COLO668 (cell line): ENCODE measurements around the gene MRPL10.

Experiments
- DNase-seq: peaks from one replicate; lab custom pipeline; 2025; ENCODE audit not compliant: unreplicated experiment; lab: John Stamatoyannopoulos, UW

Gene MRPL10

DNA sequence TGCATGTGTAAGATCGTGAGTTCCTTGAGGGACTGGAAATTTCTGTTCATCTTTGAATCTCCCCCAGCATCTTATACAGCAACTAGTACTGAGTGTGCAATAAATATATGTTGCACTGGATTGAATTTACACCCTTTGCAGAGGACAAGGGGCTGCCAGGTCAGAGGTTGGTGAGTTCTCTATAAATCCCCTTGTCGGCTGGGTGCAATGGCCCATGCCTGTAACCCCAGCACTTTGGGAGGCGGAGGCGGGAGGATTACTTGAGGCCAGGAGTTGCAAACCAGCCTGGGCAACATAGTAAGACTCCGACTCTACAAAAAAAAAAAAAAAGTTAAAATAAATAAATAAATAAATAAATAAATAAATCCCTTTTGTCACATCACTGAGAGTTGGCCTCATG, 29.0 kb upstream of the MRPL10 start:
- no peak for DNase-seq

DNA sequence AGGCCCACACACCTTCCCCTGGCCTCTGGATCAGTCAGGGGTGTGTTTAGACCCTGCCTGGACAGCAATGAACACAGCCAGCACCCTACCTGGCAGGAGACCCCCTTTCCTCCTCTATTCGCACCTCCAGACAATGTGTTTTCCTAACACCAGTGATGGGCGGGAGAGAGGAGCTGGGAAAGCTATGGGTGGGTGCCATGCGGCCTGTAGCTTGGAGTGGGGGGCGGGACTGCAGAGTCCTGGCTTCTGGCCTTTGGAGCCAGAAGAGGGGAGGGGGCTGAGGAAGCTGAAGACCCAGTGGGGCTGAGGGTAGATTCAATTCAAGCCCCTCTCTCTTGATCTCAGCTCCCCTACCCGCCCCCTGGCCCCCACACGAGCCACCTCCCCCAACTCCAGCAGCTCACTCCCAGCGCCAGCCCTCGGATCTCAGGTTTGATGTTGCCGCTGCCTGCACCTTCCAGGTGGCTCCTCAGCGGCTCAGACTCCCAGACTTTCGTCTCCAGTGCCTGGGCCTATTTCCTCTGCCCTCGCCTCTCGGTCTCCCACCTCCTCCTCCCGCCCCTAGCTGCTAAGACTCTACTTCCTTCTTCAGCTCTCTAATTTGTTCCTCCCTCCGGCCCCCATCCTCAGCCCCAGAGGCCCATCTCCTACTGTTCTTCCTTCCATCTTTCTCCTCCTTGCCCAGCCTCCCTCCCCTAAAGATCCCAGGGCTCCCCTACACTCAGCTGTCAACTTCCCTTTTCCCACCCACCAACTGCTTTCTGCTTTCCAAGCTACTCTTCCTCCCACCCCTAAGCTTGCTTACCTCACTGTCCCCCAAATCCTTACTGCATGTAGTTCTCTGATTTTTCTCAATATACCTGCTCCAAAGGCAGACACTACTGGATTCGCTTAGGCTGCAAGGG, 26.5 kb upstream of the MRPL10 start:
- no peak for DNase-seq

DNA sequence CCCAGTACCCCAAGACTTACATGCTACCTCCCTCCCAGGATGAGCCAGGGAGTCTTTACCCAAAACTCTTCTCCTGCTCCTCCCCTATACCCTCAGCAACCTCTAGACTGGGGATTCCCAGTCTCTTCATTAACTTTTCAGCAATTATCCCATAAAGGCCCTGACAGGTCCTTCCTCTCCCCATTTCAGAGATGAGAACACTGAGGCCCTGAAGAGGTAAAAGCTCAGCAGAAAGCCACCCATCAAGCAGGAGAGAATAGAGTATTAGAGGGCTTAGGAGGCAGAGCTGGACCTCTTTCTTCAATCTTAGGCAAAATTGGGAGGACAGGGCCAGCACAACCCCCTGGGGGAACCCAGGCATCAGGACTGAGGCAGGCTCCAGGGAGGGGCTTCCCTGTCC, 25.5 kb upstream of the MRPL10 start:
- no peak for DNase-seq

DNA sequence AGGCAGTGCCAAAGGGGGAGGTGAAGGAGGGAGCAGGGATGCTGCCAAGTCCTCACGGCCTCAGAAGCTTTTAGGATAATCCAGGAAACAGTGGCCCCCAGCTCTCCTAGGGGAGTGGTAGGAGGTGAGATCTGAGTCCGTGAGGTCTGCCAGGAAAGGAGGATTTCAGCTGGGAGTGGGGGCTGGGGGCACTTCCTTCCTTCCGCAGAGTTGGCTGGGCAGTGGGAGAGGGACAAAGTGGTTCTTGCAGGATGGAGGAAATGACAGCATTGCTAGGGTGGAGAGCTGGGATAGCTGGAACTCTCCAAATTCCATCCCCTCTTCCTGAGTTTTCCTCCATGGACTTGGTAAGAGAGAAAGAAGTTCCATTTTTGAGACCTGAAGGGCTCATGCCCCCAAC, 24.4 kb upstream of the MRPL10 start:
- no peak for DNase-seq

DNA sequence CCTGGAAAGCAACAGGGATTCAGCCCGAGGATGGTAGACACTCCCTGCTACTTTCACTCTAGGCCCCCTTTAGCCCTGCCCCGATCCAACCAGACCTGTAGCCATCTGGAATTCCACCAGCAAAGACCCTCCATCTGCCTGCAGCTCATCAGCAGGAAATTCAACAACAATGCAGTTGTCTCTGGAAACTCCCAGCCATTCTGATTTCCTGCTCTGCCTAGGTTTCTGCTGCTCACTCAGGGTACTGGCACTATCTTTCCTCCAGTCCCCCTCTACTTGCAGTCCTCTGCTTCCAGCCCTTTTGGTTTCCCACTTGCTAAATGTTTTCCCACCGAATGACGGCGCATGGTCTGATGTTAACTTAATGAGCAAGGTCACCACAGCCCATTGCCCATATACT, 22.3 kb upstream of the MRPL10 start:
- no peak for DNase-seq

DNA sequence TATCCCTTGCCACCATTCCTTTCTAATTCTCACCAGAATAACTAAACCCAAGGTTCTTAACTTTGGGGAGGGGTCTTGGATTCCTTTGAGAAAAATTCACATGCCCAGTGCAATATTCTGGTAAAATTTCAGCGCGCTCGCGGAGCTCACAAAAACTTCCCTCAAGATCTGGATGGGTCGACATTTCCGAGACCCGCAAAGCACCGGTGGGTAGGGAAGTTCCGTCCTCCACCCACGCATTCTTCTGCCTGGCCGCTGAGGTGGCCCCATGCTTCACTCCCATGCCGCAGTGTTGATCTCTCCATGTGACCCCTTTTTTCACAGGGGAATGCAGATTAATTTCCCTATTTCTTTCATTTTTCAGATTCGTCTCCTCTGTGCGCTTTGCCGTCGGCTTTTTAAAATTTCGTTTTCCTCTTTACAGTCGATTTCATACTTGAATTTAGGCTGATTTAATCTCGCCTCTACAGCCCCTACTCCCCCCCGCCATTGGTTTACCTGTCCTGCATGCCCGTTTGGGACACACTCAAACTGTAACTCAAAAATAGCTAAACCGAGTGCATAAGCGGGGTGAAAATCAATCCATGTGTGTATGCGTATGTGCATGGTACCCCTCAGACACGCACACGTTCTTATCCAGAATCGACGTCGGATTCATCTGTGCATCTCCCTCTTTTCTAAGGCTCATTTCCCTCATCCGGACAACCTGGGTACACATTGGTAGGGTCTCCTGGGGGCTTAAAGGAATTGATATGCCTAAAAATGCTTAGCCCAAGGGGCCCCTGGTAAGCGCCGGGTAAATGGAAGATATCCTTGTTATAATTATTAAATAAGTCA, 21.0 kb upstream of the MRPL10 start:
- DNase-seq, result no peak

DNA sequence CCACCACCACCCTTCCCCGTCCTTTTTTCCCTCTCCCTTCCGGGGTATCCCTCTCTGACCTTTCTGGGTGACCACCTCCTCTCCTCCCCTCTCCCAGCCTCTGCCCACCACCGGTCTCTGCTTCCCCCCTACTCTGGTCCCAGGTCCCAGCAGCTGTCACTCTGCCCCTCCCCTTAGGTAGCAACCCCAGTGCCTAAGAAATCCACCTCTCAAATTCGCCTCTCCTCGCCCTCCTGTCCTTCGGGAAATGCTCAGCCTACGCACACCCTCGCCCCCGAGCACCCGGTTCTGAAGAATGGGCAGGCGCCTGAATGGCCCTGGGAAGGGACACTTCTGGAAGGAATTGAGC, 20.4 kb upstream of the MRPL10 start:
- DNase-seq, result no peak

DNA sequence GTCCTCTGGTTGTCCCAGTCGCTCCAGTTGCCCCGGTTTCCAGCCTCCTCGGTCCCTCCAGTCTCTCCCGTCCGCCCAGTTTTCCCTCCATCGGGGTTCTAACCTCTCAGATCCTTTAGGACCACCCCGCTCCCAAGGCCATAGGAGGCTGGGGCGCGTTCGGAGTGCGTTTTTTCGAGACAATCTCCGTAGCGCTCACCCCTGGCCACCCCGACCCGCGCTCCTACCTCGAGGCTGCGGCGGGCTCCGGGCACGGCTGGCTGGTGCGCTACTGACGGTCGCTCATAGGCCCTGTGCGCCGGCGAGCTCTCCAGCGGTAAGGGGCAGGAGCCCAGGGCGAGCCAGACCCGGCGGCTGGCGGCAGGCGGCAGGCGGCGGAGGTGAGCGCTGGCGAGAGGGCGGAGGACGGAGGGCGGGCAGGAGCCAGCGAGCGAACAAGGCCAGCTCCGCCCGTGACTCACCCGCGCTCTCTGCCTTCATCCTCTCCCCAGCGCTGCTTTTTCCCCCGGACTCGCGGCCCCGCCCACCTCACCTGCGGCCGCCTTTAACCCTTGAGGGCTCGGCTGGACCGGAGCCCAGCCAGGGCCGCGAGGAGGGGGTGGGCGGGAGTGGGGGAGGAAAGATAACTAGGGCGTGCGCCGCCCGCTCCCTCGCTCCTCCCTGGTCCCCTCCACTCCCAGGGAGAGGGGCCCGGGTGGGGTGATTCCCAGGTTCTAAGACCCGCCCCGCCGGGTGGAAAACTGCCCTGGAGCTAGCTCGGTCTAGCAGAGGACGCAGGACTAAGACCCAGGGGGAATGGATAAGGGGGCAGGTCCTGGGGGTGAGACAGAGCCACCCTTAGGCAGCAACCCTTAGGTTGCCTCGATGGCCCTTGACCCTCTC, 19.6 kb upstream of the MRPL10 start, which contains the start of gene SP6:
SP6 (minus strand) TSS at position 472 of the 882 bp plus-strand sequence. CDS start 2,734 bp downstream, outside the sequence.
- DNase-seq, result peak; percentile 84

DNA sequence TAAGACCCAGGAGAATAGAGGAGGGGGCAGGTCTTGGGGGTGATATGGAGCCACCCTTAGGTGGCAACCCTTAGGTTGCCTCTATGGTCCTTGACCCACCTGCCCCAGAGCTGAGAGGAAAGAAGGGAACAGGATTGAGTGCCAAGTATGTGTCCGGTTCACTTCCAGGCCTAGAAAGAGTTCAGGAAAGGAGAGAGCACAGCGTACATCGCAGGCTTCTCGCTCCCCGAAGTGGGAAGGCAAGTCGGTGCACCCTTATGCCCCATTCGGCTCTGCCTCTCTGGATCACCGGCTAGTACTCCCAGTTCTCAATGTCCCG, 19.0 kb upstream of the MRPL10 start:
- DNase-seq, result no peak

DNA sequence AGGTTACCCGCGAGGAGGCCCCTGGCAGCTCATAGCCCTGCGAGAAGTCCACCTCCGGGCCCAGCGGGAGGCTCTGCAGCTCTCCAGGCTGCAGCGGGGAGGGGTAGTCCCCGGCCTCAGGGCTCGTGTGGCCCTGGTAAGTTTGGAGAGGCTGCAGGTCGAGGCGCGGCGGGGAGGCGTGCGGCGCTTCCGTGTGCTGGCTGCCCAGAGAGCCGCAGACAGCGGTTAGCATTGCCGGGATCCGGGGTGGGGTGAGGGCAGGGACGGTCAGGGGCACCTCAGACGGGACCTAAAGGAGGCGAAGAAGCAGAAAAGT, 16.8 kb upstream of the MRPL10 start:
- no peak for DNase-seq

DNA sequence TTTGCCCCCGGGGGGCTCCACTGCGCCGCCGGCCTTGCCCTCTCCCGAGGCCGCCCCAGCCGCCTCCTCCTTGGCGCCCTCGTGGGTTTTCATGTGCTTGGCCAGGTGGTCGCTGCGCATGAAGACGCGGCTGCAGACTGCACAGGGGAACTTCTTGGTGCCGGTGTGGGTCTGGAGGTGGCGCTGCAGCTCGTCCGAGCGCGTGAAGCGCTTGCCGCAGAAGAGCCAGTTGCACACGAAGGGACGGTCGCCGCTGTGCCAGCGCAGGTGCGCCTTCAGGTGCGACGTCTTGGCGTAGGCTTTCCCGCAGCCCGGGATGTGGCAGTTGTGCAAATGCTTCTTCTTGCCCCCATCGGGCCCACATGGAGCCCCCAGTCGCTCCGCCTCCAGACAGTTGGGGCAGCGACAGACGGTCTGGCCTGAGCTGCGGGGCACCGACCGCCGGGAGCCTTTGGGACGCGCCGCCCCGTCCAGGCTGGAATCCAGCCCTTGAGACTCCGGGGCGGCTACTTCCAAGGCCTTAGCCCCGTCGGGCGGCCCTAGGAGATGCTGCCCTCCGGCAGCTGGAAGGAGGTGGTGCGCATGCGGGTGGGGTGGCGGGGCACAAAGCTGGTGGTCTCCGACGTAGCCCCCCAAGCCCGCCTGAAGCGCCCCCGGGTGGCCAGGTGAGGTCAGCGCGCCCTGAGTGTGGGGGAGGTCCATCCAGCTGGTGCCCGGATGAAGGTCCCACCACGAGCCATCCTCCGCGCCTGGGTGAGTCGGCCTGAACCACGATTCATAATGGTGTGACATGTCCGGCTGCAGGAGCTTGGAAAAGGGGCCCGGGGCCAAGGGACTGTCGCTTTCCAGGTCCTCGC, 16.2 kb upstream of the MRPL10 start:
- no peak for DNase-seq

DNA sequence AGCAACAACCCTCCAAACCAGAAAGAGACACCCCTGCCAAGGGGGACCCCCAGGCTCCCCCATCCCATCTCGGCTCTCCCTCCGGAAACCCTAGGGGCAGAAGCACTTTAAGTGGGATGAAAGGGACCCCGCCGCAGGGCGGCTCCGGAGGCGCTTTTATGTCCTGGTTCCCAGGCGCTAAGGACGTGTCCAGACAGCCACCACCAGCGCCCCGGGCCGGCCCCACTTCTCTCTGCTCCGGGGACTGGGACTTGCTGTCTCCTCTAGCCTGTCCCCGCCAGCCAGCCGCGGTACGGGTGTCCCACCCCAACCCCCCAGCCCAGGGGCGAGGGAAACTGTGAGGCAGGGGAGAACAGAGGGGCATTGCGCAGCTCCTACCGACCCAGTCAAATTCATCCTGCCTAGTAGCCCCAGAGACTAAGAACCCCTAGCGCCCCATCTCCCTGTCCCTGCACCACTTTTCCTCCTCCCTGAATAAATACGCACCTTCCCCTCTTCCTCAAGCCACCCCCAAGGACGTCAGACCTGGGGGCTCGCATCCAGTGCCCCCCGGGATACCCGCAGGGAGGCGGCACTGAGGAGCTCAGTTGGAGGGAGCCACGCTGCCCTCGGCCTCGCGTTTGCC, 15.5 kb upstream of the MRPL10 start:
- no peak for DNase-seq

DNA sequence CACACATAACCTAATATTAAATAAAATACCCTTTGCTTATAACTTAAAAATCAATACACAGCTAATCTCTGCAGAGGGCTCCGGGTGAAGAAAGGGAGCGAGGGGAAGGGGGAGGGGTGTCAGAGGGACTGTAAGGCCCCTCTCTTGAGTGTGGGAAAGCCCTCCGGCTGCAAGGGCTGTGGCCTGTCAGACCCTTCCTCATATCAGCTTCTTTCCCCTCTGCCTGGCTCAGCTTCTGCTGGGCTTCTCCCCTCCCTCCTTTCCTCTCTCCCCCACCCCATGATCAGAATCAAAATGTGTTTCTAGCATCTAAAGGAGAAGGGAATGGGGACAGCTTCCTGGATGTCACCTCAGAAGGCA, 14.4 kb upstream of the MRPL10 start:
- DNase-seq, result no peak

DNA sequence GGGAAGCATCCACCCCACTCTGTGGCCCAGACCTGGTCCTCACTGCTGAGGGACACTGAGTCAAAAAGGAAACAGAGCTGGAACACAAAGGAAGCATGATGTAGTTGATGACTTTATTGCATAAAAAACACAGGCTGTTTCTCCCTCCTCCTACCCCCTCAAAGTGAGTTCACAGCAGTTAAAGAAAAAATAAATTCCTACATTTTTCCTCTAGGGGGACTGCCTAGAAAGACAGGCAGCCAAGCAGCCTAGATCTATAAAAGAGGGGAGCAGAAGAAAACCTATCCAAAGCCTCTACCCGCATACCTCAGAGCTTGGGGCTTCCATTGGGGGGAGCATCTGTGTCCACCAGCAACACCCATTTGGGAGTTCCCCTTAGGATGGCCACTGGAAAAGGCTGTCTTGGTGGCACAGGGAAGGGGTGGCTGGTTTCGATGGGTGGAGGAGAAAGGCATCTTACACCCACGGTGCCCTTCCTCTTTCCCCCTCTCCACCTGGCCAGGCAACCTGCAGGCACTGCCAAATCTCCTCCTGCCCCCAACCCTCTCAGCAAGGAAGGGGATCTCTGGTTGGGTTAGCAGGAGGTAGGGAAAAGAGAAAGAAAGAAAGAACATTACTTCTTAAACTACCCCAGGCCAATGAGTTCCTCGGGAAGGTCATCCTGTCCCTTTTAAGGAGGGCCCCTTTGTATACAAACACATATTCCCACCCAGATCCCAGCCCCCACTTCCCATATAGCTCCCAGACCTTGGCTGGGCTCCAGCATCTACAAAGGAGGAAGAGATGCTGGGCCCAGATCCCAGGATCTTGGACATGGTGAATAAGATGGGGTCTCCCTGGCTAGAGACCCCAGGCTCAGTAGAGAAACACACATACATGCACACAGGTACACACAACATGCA, 13.7 kb upstream of the MRPL10 start:
- no peak for DNase-seq

DNA sequence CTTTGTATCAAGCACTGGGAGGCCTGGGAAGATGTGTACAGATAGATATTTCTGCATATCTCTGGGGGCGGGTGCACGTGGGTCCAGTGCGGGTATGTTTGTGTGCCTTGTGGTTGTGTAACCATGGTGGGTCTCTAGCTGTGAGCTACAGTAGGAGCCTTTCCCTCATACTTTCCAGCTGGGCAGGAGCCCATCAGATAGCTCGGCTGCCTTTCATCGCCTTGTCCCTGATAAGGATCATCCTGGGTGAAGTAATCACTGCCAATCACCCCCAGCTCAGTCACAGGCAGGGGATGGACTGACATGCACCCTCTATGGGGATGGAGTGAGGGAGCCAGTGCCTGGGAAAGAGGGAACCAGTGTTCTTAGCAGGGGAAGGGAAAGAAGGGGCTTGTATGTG, 12.9 kb upstream of the MRPL10 start:
- DNase-seq, result no peak

DNA sequence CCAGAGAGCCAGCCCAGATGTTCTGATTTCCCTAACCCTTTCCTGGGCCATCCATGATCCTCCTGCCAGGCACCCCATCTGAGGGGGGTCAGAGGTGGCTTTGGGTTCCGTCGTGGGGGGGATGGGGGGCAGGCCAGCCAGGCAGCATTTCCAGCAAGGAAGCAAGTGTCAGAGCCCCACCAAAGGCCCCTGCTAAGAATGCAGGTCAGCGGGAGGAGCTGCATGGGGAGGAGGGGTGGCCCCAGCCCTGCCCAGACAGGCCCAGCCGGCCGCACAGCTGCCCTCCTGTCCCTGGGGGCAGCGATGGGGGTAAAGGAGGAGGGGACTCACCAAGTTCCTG, 12.0 kb upstream of the MRPL10 start:
- DNase-seq, result peak; percentile 16

DNA sequence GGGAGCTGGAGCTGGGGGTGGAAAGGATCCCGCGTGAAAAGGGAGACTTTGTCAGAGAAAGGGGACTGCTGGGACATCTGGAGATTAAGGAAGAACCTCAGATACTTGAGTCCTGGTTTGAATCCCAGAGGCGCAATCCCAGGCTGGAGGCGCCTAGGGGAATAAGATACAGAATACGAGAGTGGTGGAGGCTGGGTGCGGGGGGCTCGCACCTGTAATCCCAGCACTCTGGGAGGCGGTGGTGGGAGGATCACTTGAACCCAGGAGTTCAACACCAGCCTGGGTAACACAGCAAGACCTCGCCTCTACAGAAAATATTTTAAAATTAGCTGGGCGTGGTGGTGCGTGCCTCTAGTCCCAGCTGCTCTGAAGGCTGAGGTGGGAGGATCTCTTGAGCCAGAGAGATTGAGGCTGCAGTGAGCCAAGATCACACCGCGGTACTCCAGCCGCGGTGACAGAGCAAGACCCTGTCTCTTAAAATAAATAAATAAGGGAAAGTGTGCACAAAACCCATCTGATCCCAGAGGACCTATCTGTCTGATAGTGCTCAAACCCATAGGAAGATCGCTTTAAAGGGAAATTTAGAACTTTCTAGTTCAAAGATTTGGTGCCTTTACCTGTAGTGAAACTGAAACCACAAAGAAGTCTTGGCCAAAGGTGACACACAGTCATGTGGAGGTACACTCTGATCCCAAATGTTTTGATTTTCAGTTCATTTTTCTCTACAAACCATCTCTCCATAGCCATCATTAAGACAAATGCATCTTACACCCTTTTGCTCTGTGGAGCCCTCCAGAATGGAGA, 10.3 kb upstream of the MRPL10 start:
- no peak for DNase-seq

DNA sequence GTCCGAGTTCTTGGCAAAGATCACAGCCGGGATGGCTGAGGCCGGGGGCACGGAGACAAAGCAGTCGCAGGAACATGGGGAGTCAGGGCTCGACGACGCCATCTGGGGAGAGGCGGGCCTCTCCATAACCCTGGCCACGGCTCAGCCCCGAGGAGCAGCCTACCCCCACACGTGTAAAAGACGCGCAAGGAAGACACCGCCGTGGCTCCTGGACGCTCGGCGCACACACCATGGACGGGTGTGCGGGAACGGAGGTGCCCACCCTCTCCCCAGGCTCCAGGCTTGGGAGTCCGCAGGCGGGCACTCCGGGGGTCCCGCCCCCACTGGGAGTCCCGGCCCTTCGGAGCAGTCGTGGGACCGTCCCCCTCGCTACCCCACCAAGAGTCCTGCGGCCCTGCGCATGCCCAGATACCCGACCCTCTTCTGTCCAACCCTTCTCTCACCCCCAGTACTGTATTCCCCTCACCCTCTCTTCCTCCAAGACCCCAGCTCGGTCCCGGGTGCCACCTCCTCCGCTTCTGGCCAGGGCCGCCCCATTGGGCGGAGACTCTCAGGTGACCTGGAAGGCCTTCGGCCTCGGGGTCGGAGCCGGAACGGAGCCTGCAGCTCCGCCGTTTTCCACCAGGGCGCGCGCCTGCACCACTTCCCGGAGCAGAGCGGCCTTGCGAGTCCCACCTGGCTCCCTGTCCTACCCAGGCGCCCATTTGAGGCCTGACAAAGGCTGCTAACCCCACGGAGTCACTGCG, 9.6 kb upstream of the MRPL10 start, which contains the start of gene SCRN2:
SCRN2 (minus strand) TSS at position 532 of the 746 bp plus-strand sequence; CDS start at position 102, 430 bp downstream.
- DNase-seq, result peak; percentile 77
